ENCODE measurements around the gene CTDSPL.

CTDSPL gene

GRCh38 chr3:37912052-37912733 lies 50.5 kb downstream of the CTDSPL start:
- no peak for TF ChIP-seq CEBPB (IDR thresholded peaks at IDR 0.05)
- no peak for TF ChIP-seq TAF1 (IDR thresholded peaks at IDR 0.05; ENCODE audit: low read depth)

- TF ChIP-seq TCF12 (IDR thresholded peaks at IDR 0.05; ENCODE audit: low read depth) (no peak), USF1 (IDR thresholded peaks at IDR 0.05) (no peak), NFIC (IDR thresholded peaks at IDR 0.05) (no peak), EGR1 (IDR thresholded peaks at IDR 0.05) (no peak), YY1 (IDR thresholded peaks at IDR 0.05; ENCODE audit: low read depth) (no peak), TEAD4 (IDR thresholded peaks at IDR 0.05) (no peak), FOXM1 (IDR thresholded peaks at IDR 0.05; ENCODE audit: borderline replicate concordance, low read depth) (no peak), RAD21 (IDR thresholded peaks at IDR 0.05; ENCODE audit: low read depth) (no peak), TAF1 (IDR thresholded peaks at IDR 0.05; ENCODE audit: low read depth) (no peak), MAX (IDR thresholded peaks at IDR 0.05) (no peak), EP300 (IDR thresholded peaks at IDR 0.05; ENCODE audit: borderline replicate concordance) (no peak), ZBTB7A (IDR thresholded peaks at IDR 0.05; ENCODE audit: low read depth) (no peak), REST (IDR thresholded peaks at IDR 0.05; ENCODE audit: low read depth) (no peak), CEBPB (IDR thresholded peaks at IDR 0.05) (no peak), CREB1 (IDR thresholded peaks at IDR 0.05; ENCODE audit: low read depth) (no peak)
Observed at GRCh38 chr3:37913522-37913921, 51.8 kb downstream of the CTDSPL start.

GRCh38 chr3:37916685-37917084 lies 55.0 kb downstream of the CTDSPL start:
- TF ChIP-seq NFIC (IDR thresholded peaks at IDR 0.05) = no peak
- TF ChIP-seq TCF12 (IDR thresholded peaks at IDR 0.05; ENCODE audit: low read depth) = no peak
- no peak for TF ChIP-seq TAF1 (IDR thresholded peaks at IDR 0.05; ENCODE audit: low read depth)
- TF ChIP-seq USF1 (IDR thresholded peaks at IDR 0.05) = no peak
- no peak for TF ChIP-seq MAX (IDR thresholded peaks at IDR 0.05)
- no peak for TF ChIP-seq YY1 (IDR thresholded peaks at IDR 0.05; ENCODE audit: low read depth)
- no peak for TF ChIP-seq CEBPB (IDR thresholded peaks at IDR 0.05)
- no peak for TF ChIP-seq ZBTB7A (IDR thresholded peaks at IDR 0.05; ENCODE audit: low read depth)
- no peak for TF ChIP-seq REST (IDR thresholded peaks at IDR 0.05; ENCODE audit: low read depth)
- TF ChIP-seq TEAD4 (IDR thresholded peaks at IDR 0.05) = no peak
- TF ChIP-seq FOXM1 (IDR thresholded peaks at IDR 0.05; ENCODE audit: borderline replicate concordance, low read depth) = no peak
- TF ChIP-seq EP300 (IDR thresholded peaks at IDR 0.05; ENCODE audit: borderline replicate concordance) = no peak
- no peak for TF ChIP-seq EGR1 (IDR thresholded peaks at IDR 0.05)
- TF ChIP-seq CREB1 (IDR thresholded peaks at IDR 0.05; ENCODE audit: low read depth) = no peak
- no peak for TF ChIP-seq RAD21 (IDR thresholded peaks at IDR 0.05; ENCODE audit: low read depth)

- TF ChIP-seq RAD21 (IDR thresholded peaks at IDR 0.05; ENCODE audit: low read depth) (no peak), EP300 (IDR thresholded peaks at IDR 0.05; ENCODE audit: borderline replicate concordance) (no peak), TCF12 (IDR thresholded peaks at IDR 0.05; ENCODE audit: low read depth) (no peak), FOXM1 (IDR thresholded peaks at IDR 0.05; ENCODE audit: borderline replicate concordance, low read depth) (no peak), EGR1 (IDR thresholded peaks at IDR 0.05) (no peak), CEBPB (IDR thresholded peaks at IDR 0.05) (no peak), TAF1 (IDR thresholded peaks at IDR 0.05; ENCODE audit: low read depth) (no peak), TEAD4 (IDR thresholded peaks at IDR 0.05) (no peak), ZBTB7A (IDR thresholded peaks at IDR 0.05; ENCODE audit: low read depth) (no peak), NFIC (IDR thresholded peaks at IDR 0.05) (no peak), CREB1 (IDR thresholded peaks at IDR 0.05; ENCODE audit: low read depth) (no peak), MAX (IDR thresholded peaks at IDR 0.05) (no peak), REST (IDR thresholded peaks at IDR 0.05; ENCODE audit: low read depth) (no peak)
Observed at GRCh38 chr3:37918627-37919026, 56.9 kb downstream of the CTDSPL start.
